Measurements from ENCODE around the gene SLC37A2.

Gene SLC37A2

GRCh38 chr11:125071435-125071834, 8.3 kb downstream of the SLC37A2 start:
- TF ChIP-seq CTCF (IDR thresholded peaks at IDR 0.05) (no peak), ZFX (IDR thresholded peaks at IDR 0.05; ENCODE audit: borderline replicate concordance) (no peak)
- H3K27ac ChIP-seq, result no peak overlapping the region

- no peak for TF ChIP-seq ZFX (IDR thresholded peaks at IDR 0.05; ENCODE audit: borderline replicate concordance)
- no peak for TF ChIP-seq CTCF (IDR thresholded peaks at IDR 0.05)
- no peak overlapping the region for H3K27ac ChIP-seq
Observed at GRCh38 chr11:125071846-125072217, 8.7 kb downstream of the SLC37A2 start.

- no peak overlapping the region for H3K27ac ChIP-seq
- TF ChIP-seq CTCF (IDR thresholded peaks at IDR 0.05), result no peak
- no peak for TF ChIP-seq ZFX (IDR thresholded peaks at IDR 0.05; ENCODE audit: borderline replicate concordance)
Observed at GRCh38 chr11:125072218-125072960, 9.3 kb downstream of the SLC37A2 start.

- no peak overlapping the region for H3K27ac ChIP-seq
- TF ChIP-seq ZFX (IDR thresholded peaks at IDR 0.05; ENCODE audit: borderline replicate concordance), result no peak
- TF ChIP-seq CTCF (IDR thresholded peaks at IDR 0.05), result no peak
Observed at GRCh38 chr11:125072961-125073590, 10.0 kb downstream of the SLC37A2 start.

- TF ChIP-seq CTCF (IDR thresholded peaks at IDR 0.05) (no peak), ZFX (IDR thresholded peaks at IDR 0.05; ENCODE audit: borderline replicate concordance) (no peak)
- no peak overlapping the region for H3K27ac ChIP-seq
Observed at GRCh38 chr11:125073616-125074483, 10.7 kb downstream of the SLC37A2 start.

GRCh38 chr11:125074511-125075241, 11.6 kb downstream of the SLC37A2 start:
- TF ChIP-seq CTCF (IDR thresholded peaks at IDR 0.05), result no peak
- no peak for TF ChIP-seq ZFX (IDR thresholded peaks at IDR 0.05; ENCODE audit: borderline replicate concordance)
- no peak overlapping the region for H3K27ac ChIP-seq

Measured in 22Rv1 (cell line).